SK-N-SH (cell line): ENCODE measurements around the gene PCDHGB2. TPM values are rescaled to one million over a fixed set of nuclear protein-coding genes. Genes with fewer than 3 reads are reported as not detected.

Experiments used
- CTCF ChIA-PET: fragments of 300-600, 350-600 bp; formaldehyde crosslinking; extraction: SDS; loops from one replicate; lab custom pipeline; 2021; lab: Yijun Ruan, JAX
- POLR2A ChIA-PET: fragments of 350-600 bp; sonication (Branson Sonifier 250); formaldehyde crosslinking; extraction: SDS; loops from one replicate; lab custom pipeline; 2020; ENCODE audit warnings: antibody characterized with exemption, inconsistent platforms; lab: Yijun Ruan, JAX
- DNase-seq: peaks from one replicate; pipeline ENCODE4 v3.0.0; 2012
- H2AFZ ChIP-seq: fragments of 200-600 bp; sonication (generic); 2 replicates; pipeline ENCODE4 v1.8.1; 2016; ENCODE audit warnings: antibody characterized with exemption, mild to moderate bottlenecking, low read depth
- H3F3A ChIP-seq: fragments of 200-600 bp; sonication (generic); replicated peaks from 2 replicates; pipeline ENCODE3; 2016; ENCODE audit warnings: antibody characterized with exemption, mild to moderate bottlenecking; ENCODE audit not compliant: insufficient read depth
- H3K27ac ChIP-seq, 2 experiments: fragments of 200-500 bp in 1 of 2; fragments of 200-600 bp in 1 of 2; sonication (Bioruptor generic) in 1 of 2; sonication (generic), shearing (Covaris generic) in 1 of 2; 2 replicates each; pipeline versions ENCODE4 v1.5.1 to v1.6.1; 2014 to 2016; ENCODE audit warnings: low read depth in 2 of 2, inconsistent platforms in 1 of 2, low read length in 1 of 2, mild to moderate bottlenecking in 1 of 2, mixed read lengths in 1 of 2
- H3K27me3 ChIP-seq: fragments of 200-600 bp; sonication (generic), shearing (Covaris generic); 2 replicates; pipeline ENCODE4 v1.6.1; 2016; ENCODE audit warnings: mixed run types; ENCODE audit not compliant: insufficient read depth
- H3K36me3 ChIP-seq, 2 experiments: fragments of 200-500 bp in 1 of 2; fragments of 200-600 bp in 1 of 2; sonication (Bioruptor generic) in 1 of 2; sonication (generic) in 1 of 2; replicated peaks in 1 of 2; 2 replicates each; pipeline versions ENCODE3 to v1.5.1; 2014 to 2016; ENCODE audit warnings: low read length in 1 of 2, mild to moderate bottlenecking in 1 of 2; ENCODE audit not compliant: insufficient read depth in 2 of 2, control insufficient read depth in 1 of 2
- H3K4me1 ChIP-seq, 2 experiments: fragments of 200-500 bp in 1 of 2; fragments of 200-600 bp in 1 of 2; sonication (Bioruptor generic) in 1 of 2; sonication (generic), shearing (Covaris generic) in 1 of 2; 2 replicates each; pipeline versions ENCODE4 v1.5.1 to v1.6.1; 2014 to 2016; ENCODE audit warnings: low read depth in 1 of 2, low read length in 1 of 2, mixed run types in 1 of 2; ENCODE audit not compliant: insufficient read depth in 2 of 2, control insufficient read depth in 1 of 2
- H3K4me2 ChIP-seq: fragments of 200-600 bp; sonication (generic), shearing (Covaris generic); 2 replicates; pipeline ENCODE4 v1.6.1; 2017; ENCODE audit warnings: mixed run types
- H3K4me3 ChIP-seq, 2 experiments: fragments of 200-500 bp in 1 of 2; fragments of 200-600 bp in 1 of 2; sonication (Bioruptor generic) in 1 of 2; sonication (generic), shearing (Covaris generic) in 1 of 2; 2 replicates each; pipeline versions ENCODE4 v1.5.1 to v1.8.1; 2014 to 2016; ENCODE audit warnings: low read depth in 2 of 2, inconsistent platforms in 1 of 2, low read length in 1 of 2, mild to moderate bottlenecking in 1 of 2, mixed read lengths in 1 of 2, moderate library complexity in 1 of 2
- H3K79me2 ChIP-seq: fragments of 200-600 bp; sonication (generic); 2 replicates; pipeline ENCODE4 v1.8.1; 2017; ENCODE audit warnings: mild to moderate bottlenecking; ENCODE audit not compliant: insufficient read depth
- H3K9ac ChIP-seq: fragments of 200-600 bp; sonication (generic); 2 replicates; pipeline ENCODE4 v1.6.1; 2017; ENCODE audit warnings: mixed run types
- H3K9me2 ChIP-seq: fragments of 200-600 bp; sonication (generic); 2 replicates; pipeline ENCODE4 v1.6.1; 2017; ENCODE audit warnings: mixed run types
- H3K9me3 ChIP-seq: fragments of 200-600 bp; sonication (generic); 2 replicates; pipeline ENCODE4 v1.6.1; 2017; ENCODE audit warnings: mixed run types, mild to moderate bottlenecking, moderate library complexity
- H4K20me1 ChIP-seq: fragments of 200-600 bp; sonication (generic); 2 replicates; pipeline ENCODE4 v1.6.1; 2017; ENCODE audit warnings: mild to moderate bottlenecking, mixed run types; ENCODE audit not compliant: insufficient read depth
- CHD2 ChIP-seq: fragments of 150-350 bp; IDR thresholded peaks from 2 replicates; pipeline ENCODE4 v1.6.1; 2018; ENCODE audit warnings: low read length; ENCODE audit not compliant: partially characterized antibody
- CTCF ChIP-seq: fragments of 200-600 bp; sonication (generic); IDR thresholded peaks from 2 replicates; pipeline ENCODE4 v1.6.1; 2017; ENCODE audit warnings: antibody characterized with exemption, mild to moderate bottlenecking, moderate library complexity
- EP300 ChIP-seq, 2 experiments: IDR thresholded peaks; 2 replicates each; pipeline versions ENCODE4 v1.4.0 to v1.6.1; 2012; ENCODE audit warnings: borderline replicate concordance in 1 of 2, low read depth in 1 of 2, low read length in 1 of 2
- EZH2phosphoT487 ChIP-seq: fragments of 200-600 bp; sonication (generic); IDR thresholded peaks from 2 replicates; pipeline ENCODE4 v1.6.1; 2017; ENCODE audit warnings: low read depth, mixed run types, mild to moderate bottlenecking, antibody characterized with exemption, moderate library complexity, borderline replicate concordance
- FOXJ3 ChIP-seq: sonication (generic); formaldehyde crosslinking; IDR thresholded peaks from 2 replicates; pipeline ENCODE4 v1.5.1; 2020; ENCODE audit warnings: mild to moderate bottlenecking, missing genetic modification reagents
- FOXM1 ChIP-seq: IDR thresholded peaks from 2 replicates; pipeline ENCODE4 v1.4.0; 2012; ENCODE audit warnings: low read depth, mild to moderate bottlenecking
- GABPA ChIP-seq: IDR thresholded peaks from 2 replicates; pipeline ENCODE4 v1.4.0; 2012; ENCODE audit warnings: low read depth, mild to moderate bottlenecking
- GATA2 ChIP-seq: sonication (generic); formaldehyde crosslinking; IDR thresholded peaks from 2 replicates; pipeline ENCODE4 v1.5.0; 2020; ENCODE audit warnings: mild to moderate bottlenecking, missing genetic modification reagents
- MAX ChIP-seq: IDR thresholded peaks from 2 replicates; pipeline ENCODE4 v1.4.0; 2012; ENCODE audit warnings: low read depth
- MEF2A ChIP-seq: IDR thresholded peaks from 2 replicates; pipeline ENCODE4 v1.4.0; 2012; ENCODE audit warnings: low read depth, borderline replicate concordance
- NFIC ChIP-seq: IDR thresholded peaks from 2 replicates; pipeline ENCODE4 v1.4.0; 2012; ENCODE audit warnings: borderline replicate concordance
- PBX3 ChIP-seq: IDR thresholded peaks from 2 replicates; pipeline ENCODE4; 2012
- RCOR1 ChIP-seq: fragments of 150-350 bp; IDR thresholded peaks from 2 replicates; pipeline ENCODE4 v1.6.1; 2017; ENCODE audit warnings: antibody characterized with exemption, low read length
- TAF1 ChIP-seq: IDR thresholded peaks from 2 replicates; pipeline ENCODE4 v1.6.1; 2012; ENCODE audit warnings: low read depth, mild to moderate bottlenecking, low read length, moderate library complexity, borderline replicate concordance
- USF1 ChIP-seq: IDR thresholded peaks from 2 replicates; pipeline ENCODE4 v1.4.0; 2012; ENCODE audit warnings: low read depth, borderline replicate concordance
- USF2 ChIP-seq: fragments of 150-350 bp; IDR thresholded peaks from 2 replicates; pipeline ENCODE4 v1.6.1; 2017; ENCODE audit warnings: antibody characterized with exemption, low read length, low read depth, borderline replicate concordance
- YY1 ChIP-seq: IDR thresholded peaks from 2 replicates; pipeline ENCODE4 v1.4.0; 2012; ENCODE audit warnings: low read depth, mild to moderate bottlenecking
- WGBS: methylation state at CpG from one replicate; pipeline ENCODE4 v1.1.6; 2017; ENCODE audit warnings: low lambda C conversion rate; 5-methylcytosine and 5-hydroxymethylcytosine counted together
- polyA plus RNA-seq, 3 experiments: library from polyadenylated mRNA; depleted of rRNA; stranded (reverse); fragments of >200 nt; gene quantifications; 2 replicates each; pipeline ENCODE4 v1.2.3, GENCODE V29; 2012

Gene PCDHGB2
- polyA plus RNA-seq, 1 of the 3 experiments (the other 2 are of a cell fraction), result 4.5 TPM

- ChIA-PET CTCF (interaction anchor here (0.7 to 2.0 kb wide), 5 partner anchors 14 to 220 kb away, joined by 3 to 8 read pairs (median 3); partner anchors contain the start of genes PCDHGA1, PCDHGA7 and PCDHGB7), POLR2A (no interaction called here)
- WGBS, result 64% methylated on average over 31 of the region's 31 CpGs
- H3K4me3 ChIP-seq, result no peak overlapping the region; a peak in 1 of 4 replicates
- H3K9ac ChIP-seq, result no peak overlapping the region
- H2AFZ ChIP-seq, result peak overlapping the region; percentile 50; the same call in 1 of the 2 replicates
- no peaks in the 10 kb centered on the region for H3K4me1 ChIP-seq
- H3K79me2 ChIP-seq, result no peaks in the 10 kb centered on the region
- H4K20me1 ChIP-seq, result no peaks in the 10 kb centered on the region
- no peak overlapping the region for H3K4me2 ChIP-seq
- H3K27ac ChIP-seq, result no peak overlapping the region
- H3K9me2 ChIP-seq, result no peaks in the 10 kb centered on the region
- H3K27me3 ChIP-seq, result no peaks in the 10 kb centered on the region
- no peaks in the 10 kb centered on the region for H3K36me3 ChIP-seq
- DNase-seq, result no peak
- no peaks in the 10 kb centered on the region for H3K9me3 ChIP-seq
- no peaks in the 10 kb centered on the region for H3F3A ChIP-seq
- no peak for TF ChIP-seq MAX
- TF ChIP-seq CTCF, result 0 out of 2 replicates have a peak, but pooled peaks have one; percentile 4
- TF ChIP-seq USF1, result no peak
- TF ChIP-seq YY1, result no peak
Measured at GRCh38 chr5:141343953-141344463, 15.8 kb upstream of the PCDHGB2 start.

- H4K20me1 ChIP-seq, result no peaks in the 10 kb centered on the region
- H3K79me2 ChIP-seq, result no peaks in the 10 kb centered on the region
- no peaks in the 10 kb centered on the region for H3K9me3 ChIP-seq
- no peak overlapping the region for H3K27ac ChIP-seq
- no peaks in the 10 kb centered on the region for H3K9me2 ChIP-seq
- TF ChIP-seq FOXM1, result no peak
- TF ChIP-seq GATA2 (CRISPR knock-in tag), result no peak
- TF ChIP-seq CHD2, result no peak
- no peak for TF ChIP-seq CTCF
- TF ChIP-seq MEF2A, result no peak
- TF ChIP-seq PBX3, result no peak
- TF ChIP-seq USF1, result no peak
- TF ChIP-seq GABPA, result no peak
- no peak for TF ChIP-seq RCOR1
- no peak for TF ChIP-seq TAF1
- TF ChIP-seq EP300 (IDR thresholded peaks at IDR 0.05; ENCODE audit: borderline replicate concordance in 1 of 2, low read depth in 1 of 2, low read length in 1 of 2), result no peak
- no peak for TF ChIP-seq EZH2phosphoT487
- TF ChIP-seq USF2, result no peak
- no peak for TF ChIP-seq NFIC
- no peak for TF ChIP-seq FOXJ3 (CRISPR knock-in tag)
- H3K4me3 ChIP-seq, result no peak overlapping the region
- POLR2A ChIA-PET, result no interaction called here
- 81% methylated on average over 19 of the region's 20 CpGs for WGBS
- no peak for DNase-seq
- no peak overlapping the region for H3K4me2 ChIP-seq
- no peaks in the 10 kb centered on the region for H3K4me1 ChIP-seq
- no peaks in the 10 kb centered on the region for H3K27me3 ChIP-seq
- no peak overlapping the region for H3K9ac ChIP-seq
- CTCF ChIA-PET, result no interaction called here
- no peak overlapping the region for H2AFZ ChIP-seq
- H3K36me3 ChIP-seq, result no peaks in the 10 kb centered on the region
- H3F3A ChIP-seq, result no peaks in the 10 kb centered on the region
Measured at GRCh38 chr5:141345327-141345726, 14.5 kb upstream of the PCDHGB2 start.
